SK-N-MC (cell line): ENCODE results near the gene CLMP.

Experiments used
- DNase-seq: peaks from one replicate; pipeline ENCODE4 v3.0.0-alpha.2; 2011; ENCODE audit warnings: low read depth, low spot score
- H3K27ac ChIP-seq: fragments of 200-600 bp; sonication (generic); 2 replicates; pipeline ENCODE4 v1.5.1; 2016; ENCODE audit warnings: mixed run types
- H3K36me3 ChIP-seq: fragments of 200-600 bp; sonication (generic); 2 replicates; pipeline ENCODE4 v1.6.1; 2017; ENCODE audit warnings: antibody characterized with exemption, low read length, mixed read lengths; ENCODE audit not compliant: insufficient read depth
- H3K4me3 ChIP-seq: fragments of 200-600 bp; sonication (generic); 2 replicates; pipeline ENCODE4 v1.5.1; 2016
- H3K9ac ChIP-seq: fragments of 200-600 bp; sonication (generic); 2 replicates; pipeline ENCODE4 v1.8.0; 2017; ENCODE audit warnings: mixed run types, mixed read lengths; ENCODE audit not compliant: insufficient read length
- H3K9me3 ChIP-seq: fragments of 200-600 bp; sonication (generic); 2 replicates; pipeline ENCODE4 v1.6.1; 2017; ENCODE audit warnings: low read depth, mild to moderate bottlenecking, antibody characterized with exemption, low read length, moderate library complexity, mixed read lengths
- EZH2 ChIP-seq: fragments of 200-600 bp; sonication (generic); IDR thresholded peaks from one replicate; pipeline ENCODE4 v1.6.1; 2017; ENCODE audit warnings: antibody characterized with exemption
- FOXP2 ChIP-seq: optimal IDR thresholded peaks from 2 replicates; pipeline ENCODE3; 2011; ENCODE audit warnings: mild to moderate bottlenecking, moderate library complexity; ENCODE audit not compliant: insufficient read depth; ENCODE audit errors: extremely low read length, control extremely low read depth
- POLR2AphosphoS5 ChIP-seq: IDR thresholded peaks from 2 replicates; pipeline ENCODE4 v1.6.1; 2012; ENCODE audit warnings: mild to moderate bottlenecking, low read depth, low read length, borderline replicate concordance

CLMP gene

GRCh38 chr11:123170929-123171328, 24.1 kb downstream of the CLMP start:
- Histone ChIP-seq H3K9me3 (no peaks in the 10 kb centered on the region), H3K4me3 (no peak overlapping the region), H3K27ac (peak overlapping the region; percentile 39; the same call in 1 of the 2 replicates), H3K36me3 (peaks cover 20% of the 10 kb centered on the region), H3K9ac (no peak overlapping the region)
- no peak for DNase-seq
- TF ChIP-seq FOXP2 (no peak), POLR2AphosphoS5 (no peak), EZH2 (no peak)

- H3K27ac ChIP-seq = peak overlapping the region; percentile 89
- no peak overlapping the region for H3K9ac ChIP-seq
- H3K4me3 ChIP-seq = peak overlapping the region; percentile 61
- H3K9me3 ChIP-seq = no peaks in the 10 kb centered on the region
- TF ChIP-seq POLR2AphosphoS5 (no peak), FOXP2 (no peak), EZH2 (no peak)
- peaks cover 20% of the 10 kb centered on the region for H3K36me3 ChIP-seq
- DNase-seq = no peak
These were observed 25.2 kb downstream of the CLMP start for GRCh38 chr11:123169821-123170220.

- TF ChIP-seq POLR2AphosphoS5 (no peak; the same call in 1 of the 2 replicates), FOXP2 (no peak), EZH2 (no peak)
- Histone ChIP-seq H3K9me3 (no peaks in the 10 kb centered on the region), H3K36me3 (peaks cover 20% of the 10 kb centered on the region), H3K9ac (peak overlapping the region; percentile 38), H3K4me3 (peak overlapping the region; percentile 61), H3K27ac (peak overlapping the region; percentile 89)
- peak; percentile 85 for DNase-seq
These were observed 26.0 kb downstream of the CLMP start for GRCh38 chr11:123168955-123169484.

- DNase-seq = no peak
- Histone ChIP-seq H3K27ac (no peak overlapping the region), H3K4me3 (no peak overlapping the region), H3K36me3 (peaks cover 16% of the 10 kb centered on the region; the same call in 1 of the 2 replicates), H3K9me3 (no peaks in the 10 kb centered on the region), H3K9ac (no peak overlapping the region)
- TF ChIP-seq POLR2AphosphoS5 (no peak), EZH2 (no peak), FOXP2 (no peak)
These were observed 26.8 kb downstream of the CLMP start for GRCh38 chr11:123168241-123168640.

- H3K4me3 ChIP-seq = no peak overlapping the region
- peak overlapping the region; percentile 62 for H3K27ac ChIP-seq
- TF ChIP-seq FOXP2 (no peak), POLR2AphosphoS5 (no peak), EZH2 (no peak)
- H3K36me3 ChIP-seq = peaks cover 9% of the 10 kb centered on the region
- H3K9ac ChIP-seq = no peak overlapping the region
- no peaks in the 10 kb centered on the region for H3K9me3 ChIP-seq
- no peak for DNase-seq
These were observed 28.9 kb downstream of the CLMP start for GRCh38 chr11:123166071-123166559.

GRCh38 chr11:123164732-123165450, 30.2 kb downstream of the CLMP start:
- no peak for TF ChIP-seq FOXP2
- TF ChIP-seq EZH2 = no peak
- no peak for TF ChIP-seq POLR2AphosphoS5
- H3K36me3 ChIP-seq = peaks cover 5% of the 10 kb centered on the region; the same call in 1 of the 2 replicates

GRCh38 chr11:123163621-123164020, 31.4 kb downstream of the CLMP start:
- DNase-seq = no peak
- Histone ChIP-seq H3K27ac (peak overlapping the region; percentile 66; the same call in 1 of the 2 replicates), H3K9ac (no peak overlapping the region), H3K9me3 (no peaks in the 10 kb centered on the region), H3K36me3 (peaks cover 13% of the 10 kb centered on the region), H3K4me3 (no peak overlapping the region)
- TF ChIP-seq EZH2 = no peak
- TF ChIP-seq FOXP2 = no peak
- TF ChIP-seq POLR2AphosphoS5 = no peak

More at GRCh38 chr11:123164732-123165450, 30.2 kb downstream of the CLMP start:
- H3K9me3 ChIP-seq = no peaks in the 10 kb centered on the region
- H3K27ac ChIP-seq = no peak overlapping the region
- no peak overlapping the region for H3K9ac ChIP-seq
- DNase-seq = no peak
- H3K4me3 ChIP-seq = no peak overlapping the region

- H3K9me3 ChIP-seq = peaks cover 4% of the 10 kb centered on the region; the same call in 1 of the 2 replicates
- H3K4me3 ChIP-seq = no peak overlapping the region
- H3K9ac ChIP-seq = no peak overlapping the region
- no peak for TF ChIP-seq FOXP2
- TF ChIP-seq POLR2AphosphoS5 = no peak
- TF ChIP-seq EZH2 = no peak
- 0 out of 2 replicates have a peak overlapping the region, but pooled peaks have one; percentile 14 for H3K27ac ChIP-seq
- no peak for DNase-seq
- H3K36me3 ChIP-seq = peaks cover 18% of the 10 kb centered on the region
These were observed 33.5 kb downstream of the CLMP start for GRCh38 chr11:123161376-123162030.
